ENCODE data around the gene AQR.
"Not testable (repeated sequence)": the region's sequence is repeated elsewhere in the genome, so short reads cannot be mapped to it uniquely, and the experiment has no call there.

The AQR gene

DNA sequence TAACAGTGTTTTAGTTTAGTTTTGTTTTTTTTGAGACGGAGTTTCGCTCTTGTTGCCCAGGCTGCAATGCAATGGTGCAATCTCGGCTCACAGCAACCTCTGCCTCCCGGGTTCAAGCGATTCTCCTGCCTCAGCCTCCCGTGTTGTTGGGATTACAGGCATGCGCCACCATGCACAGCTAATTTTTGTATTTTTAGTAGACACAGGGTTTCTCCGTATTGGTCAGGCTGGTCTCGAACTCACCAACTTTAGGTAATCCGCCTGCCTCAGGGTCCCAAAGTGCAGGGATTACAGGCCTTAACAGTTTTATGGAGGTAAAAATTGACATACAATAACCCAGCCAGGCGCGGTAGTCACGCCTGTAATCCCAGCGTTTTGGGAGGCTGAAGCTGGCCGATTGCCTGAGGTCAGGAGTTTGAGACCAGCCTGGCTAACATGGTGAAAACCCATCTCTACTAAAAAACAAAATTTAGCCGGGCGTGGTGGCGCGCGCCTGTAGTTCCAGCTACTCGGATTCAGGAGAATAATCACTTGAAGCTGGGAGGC lies 629 bp upstream of the AQR start:
- DNase-seq; in situ Hi-C loops (cut with MboI; ENCODE audit: low pct_unique_long_range_greater_than_20kb, low sequenced_read_pairs): not testable (repeated sequence)

DNA sequence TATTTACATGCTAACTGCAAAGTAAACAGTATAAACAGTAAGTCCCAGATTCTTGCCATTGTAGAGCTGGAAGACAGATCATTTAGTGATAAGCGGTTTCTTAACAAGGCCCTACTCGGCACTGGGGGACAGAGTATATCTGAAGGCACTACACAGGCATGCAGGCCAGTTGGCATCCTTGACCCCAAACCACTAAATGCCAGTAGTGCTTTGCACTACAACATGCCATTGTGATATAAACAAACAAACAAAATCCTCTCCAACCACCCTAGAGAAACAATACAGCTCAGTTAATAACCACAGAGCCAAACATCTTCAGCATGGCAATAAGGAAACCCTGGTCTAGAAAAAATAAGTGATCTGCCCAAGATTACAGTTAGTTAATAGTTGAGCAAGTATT lies 5.3 kb downstream of the AQR start:
- no peak for DNase-seq
- in situ Hi-C loops (cut with MboI; ENCODE audit: low pct_unique_long_range_greater_than_20kb, low sequenced_read_pairs): no loop called here

DNA sequence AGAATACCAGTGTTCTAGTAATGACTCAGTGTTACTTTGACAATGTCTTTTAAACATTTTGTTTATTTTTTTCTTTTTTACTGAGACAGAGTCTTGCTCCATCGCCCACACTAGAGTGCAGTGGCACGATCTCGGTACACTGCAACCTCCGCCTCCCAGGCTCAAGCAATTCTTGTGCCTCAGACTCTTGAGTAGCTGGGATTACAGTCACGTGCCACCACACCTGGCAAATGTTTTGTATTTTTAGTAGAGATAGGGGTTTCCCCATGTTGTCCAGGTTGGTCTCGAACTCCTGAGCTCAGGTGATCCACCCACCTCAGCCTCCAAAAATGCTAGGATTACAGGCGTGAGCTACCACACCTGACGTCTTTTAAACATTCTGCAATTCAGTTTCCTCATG lies 15.7 kb downstream of the AQR start:
- no peak for DNase-seq
- in situ Hi-C loops (cut with MboI; ENCODE audit: low pct_unique_long_range_greater_than_20kb, low sequenced_read_pairs): no loop called here

DNA sequence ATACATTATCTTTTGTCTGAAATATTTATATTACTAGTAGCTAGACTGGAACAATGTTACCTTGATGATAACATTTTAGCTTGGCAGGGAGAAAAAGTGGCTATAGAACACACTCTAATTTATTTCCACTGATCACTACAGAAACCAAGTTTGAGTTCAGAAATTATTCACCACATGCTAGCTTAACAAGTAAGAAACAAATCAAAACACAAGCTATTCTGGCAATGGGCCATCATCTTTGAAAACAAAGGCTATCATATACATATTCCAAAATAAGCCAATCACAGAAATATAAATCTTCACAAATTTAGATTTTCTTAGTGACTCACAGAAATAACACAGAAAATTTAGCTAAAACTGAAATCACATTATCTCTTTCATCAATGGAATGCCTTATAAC lies 17.1 kb downstream of the AQR start:
- no peak for DNase-seq
- in situ Hi-C loops (cut with MboI; ENCODE audit: low pct_unique_long_range_greater_than_20kb, low sequenced_read_pairs): no loop called here

DNA sequence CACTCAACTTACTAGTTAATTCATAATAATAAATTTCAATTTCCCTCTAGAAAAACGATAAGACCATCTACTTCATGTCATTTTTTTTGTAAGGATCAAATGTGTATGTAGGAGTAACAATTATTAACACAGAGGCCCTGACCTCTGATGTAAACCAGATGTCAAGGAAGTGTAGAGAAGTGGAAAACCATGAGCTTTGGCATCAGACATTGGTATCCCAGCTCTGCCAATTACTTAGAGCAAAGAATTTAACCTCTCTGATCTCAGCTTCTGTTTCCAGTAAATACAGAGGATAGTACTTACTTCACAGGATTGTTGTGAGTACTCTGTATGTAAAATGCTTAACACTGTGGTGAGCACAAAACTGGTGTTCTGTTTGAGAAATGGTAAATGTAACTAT lies 17.5 kb downstream of the AQR start:
- in situ Hi-C loops (cut with MboI; ENCODE audit: low pct_unique_long_range_greater_than_20kb, low sequenced_read_pairs): no loop called here
- no peak for DNase-seq

DNA sequence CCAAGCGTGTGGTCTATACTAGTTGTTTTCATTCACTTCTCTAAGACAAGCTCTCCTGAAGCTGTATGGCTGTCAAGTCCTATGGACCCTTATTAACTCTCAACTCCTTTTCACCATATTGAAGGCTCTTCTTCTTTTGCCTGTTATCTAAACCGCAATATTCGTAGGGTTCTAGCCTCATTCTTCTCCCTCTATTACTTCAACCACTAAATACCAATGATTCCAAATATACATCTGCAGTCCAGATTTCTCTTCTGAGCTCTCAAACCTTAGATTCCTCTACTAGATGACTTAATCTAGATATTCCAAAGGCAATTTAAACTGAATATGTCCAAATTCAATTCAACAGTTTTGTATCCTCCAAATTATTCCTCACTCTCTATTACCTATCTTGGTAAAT lies 24.6 kb downstream of the AQR start:
- no peak for DNase-seq
- in situ Hi-C loops (cut with MboI; ENCODE audit: low pct_unique_long_range_greater_than_20kb, low sequenced_read_pairs): no loop called here

DNA sequence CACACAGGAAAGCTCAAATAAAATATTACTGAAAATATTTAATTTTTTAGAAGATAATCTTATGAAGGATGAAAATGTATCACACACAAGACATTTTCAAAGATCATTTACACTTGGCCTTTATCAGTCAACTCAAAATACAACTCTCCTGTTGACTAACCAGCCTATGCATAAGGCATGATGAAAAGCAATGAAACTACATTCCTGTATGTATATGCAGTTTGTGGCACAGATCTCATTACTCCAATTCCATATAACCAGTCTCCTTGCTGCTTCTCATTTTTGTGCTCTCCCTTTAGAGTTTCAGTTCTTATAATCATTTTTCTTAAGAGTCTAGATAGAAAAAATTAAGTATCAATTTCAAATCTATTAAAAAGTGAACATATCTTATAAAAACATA lies 25.8 kb downstream of the AQR start:
- in situ Hi-C loops (cut with MboI; ENCODE audit: low pct_unique_long_range_greater_than_20kb, low sequenced_read_pairs): no loop called here
- no peak for DNase-seq

DNA sequence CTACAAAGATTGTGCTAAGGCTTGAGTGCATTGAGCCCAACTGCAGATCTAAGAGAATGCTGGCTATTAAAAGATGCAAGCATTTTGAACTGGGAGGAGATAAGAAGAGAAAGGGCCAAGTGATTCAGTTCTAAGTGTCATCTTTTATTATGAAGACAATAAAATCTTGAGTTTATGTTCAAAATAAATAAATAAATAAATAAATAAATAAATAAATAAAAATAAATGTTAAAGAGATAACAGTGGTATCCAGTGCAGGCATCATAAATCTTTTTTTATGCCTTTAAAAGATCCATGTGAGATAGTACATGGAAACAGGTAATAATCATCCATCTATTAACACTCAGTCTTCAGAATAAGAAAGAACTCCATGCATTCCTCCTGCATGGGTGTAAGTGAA lies 26.3 kb downstream of the AQR start:
- DNase-seq; in situ Hi-C loops (cut with MboI; ENCODE audit: low pct_unique_long_range_greater_than_20kb, low sequenced_read_pairs): not testable (repeated sequence)

DNA sequence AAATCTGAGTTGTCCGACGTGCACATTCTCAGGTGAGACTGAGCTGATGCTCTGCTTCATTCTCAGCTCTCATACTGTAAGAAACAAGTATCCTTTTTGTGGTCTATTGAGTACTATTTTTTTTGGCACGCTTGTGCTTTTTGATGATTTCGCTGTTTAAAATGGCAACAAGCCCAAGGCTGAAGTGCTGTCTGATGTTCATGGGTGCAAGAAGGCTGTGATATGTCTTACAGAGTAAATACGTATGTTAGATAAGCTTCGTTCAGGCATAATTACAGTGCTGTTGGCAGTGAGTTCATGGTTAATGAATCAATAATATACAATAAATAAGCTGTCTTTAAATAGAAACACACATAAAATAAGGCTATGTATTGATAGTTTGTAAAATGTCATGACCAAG lies 27.2 kb downstream of the AQR start:
- DNase-seq: no peak
- in situ Hi-C loops (cut with MboI; ENCODE audit: low pct_unique_long_range_greater_than_20kb, low sequenced_read_pairs): no loop called here

DNA sequence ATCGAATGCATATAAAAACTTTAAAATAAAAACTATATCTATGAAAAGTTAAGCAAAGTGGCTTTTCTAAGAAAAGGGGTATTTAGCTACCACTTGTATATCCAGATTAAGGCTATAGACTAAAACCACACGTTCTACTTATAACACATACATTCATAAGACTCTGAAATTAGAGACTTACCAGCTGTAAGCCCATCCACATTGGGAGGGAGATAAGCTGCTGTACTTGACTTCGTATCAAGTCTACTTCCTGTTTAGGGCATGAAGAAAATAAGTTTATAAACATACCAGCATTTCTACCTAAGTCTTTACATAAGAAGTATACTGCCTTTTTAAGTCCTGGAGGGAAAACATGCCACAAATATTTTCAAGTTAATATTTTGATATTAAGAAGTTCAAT lies 27.7 kb downstream of the AQR start:
- in situ Hi-C loops (cut with MboI; ENCODE audit: low pct_unique_long_range_greater_than_20kb, low sequenced_read_pairs): no loop called here
- DNase-seq: no peak

DNA sequence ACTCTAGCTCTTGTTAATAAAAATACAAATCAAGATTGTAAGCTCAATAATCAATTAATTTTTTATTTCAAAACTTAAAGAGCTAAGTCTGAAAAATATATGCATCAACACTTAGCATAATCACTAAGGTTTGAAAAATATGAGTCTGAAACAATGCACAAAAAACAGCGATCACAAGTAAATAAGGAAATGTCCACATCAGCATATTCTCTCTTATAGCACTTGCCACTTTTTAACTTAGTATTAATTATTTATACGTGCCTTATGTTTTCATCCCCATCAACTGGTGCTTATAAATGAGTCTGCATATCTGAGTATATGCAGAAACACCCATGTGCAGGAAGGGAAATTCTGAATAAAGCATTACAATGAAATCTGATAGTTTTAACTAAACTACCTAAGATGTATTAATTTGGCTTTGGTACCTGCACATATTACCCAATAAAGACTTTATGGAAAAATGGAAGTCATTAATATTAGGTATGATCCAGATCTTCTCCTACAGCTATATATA lies 28.3 kb downstream of the AQR start:
- in situ Hi-C loops (cut with MboI; ENCODE audit: low pct_unique_long_range_greater_than_20kb, low sequenced_read_pairs): no loop called here
- no peak for DNase-seq

DNA sequence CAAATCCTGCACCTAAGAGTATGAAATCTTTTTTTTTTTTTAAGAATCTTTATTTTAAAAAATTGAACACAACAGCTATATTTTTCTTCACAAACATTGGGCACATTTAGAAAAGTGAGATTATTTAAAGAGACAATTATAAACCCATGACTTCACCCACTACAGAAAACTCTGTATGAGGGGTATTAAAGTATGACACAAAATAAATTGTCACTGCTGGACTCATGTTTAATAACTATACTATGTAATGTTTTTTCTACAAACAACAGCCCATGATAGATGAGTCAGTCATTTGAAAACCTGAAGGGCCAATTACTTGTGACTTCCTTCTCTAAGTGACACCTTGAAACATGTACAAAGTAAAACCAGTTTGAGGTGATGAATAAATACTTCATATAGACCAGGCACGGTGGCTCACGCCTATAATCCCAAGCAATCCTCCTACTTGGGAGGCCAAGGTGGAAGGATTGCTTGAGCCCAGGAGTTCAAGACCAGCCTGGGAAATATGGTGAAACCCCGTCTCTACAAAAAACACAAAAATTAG lies 36.0 kb downstream of the AQR start:
- DNase-seq: no peak
- in situ Hi-C loops (cut with MboI; ENCODE audit: low pct_unique_long_range_greater_than_20kb, low sequenced_read_pairs): no loop called here

DNA sequence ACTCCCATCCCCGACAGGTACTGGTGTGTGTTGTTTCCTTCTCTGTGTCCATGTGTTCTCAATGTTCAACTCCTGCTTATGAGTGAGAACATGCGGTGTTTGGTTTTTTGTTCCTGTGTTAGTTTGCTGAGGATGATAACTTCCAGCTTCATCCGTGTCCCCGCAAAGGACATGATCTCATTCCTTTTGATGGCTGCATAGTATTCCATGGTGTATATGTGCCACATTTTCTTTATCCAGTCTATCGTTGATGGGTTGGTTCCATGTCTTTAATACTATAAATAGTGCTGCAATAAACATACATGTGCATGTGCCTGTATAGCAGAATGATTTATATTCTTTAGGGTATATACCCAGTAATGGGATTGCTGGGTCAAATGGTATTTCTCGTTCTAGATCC lies 41.2 kb downstream of the AQR start:
- DNase-seq; in situ Hi-C loops (cut with MboI; ENCODE audit: low pct_unique_long_range_greater_than_20kb, low sequenced_read_pairs): not testable (repeated sequence)

DNA sequence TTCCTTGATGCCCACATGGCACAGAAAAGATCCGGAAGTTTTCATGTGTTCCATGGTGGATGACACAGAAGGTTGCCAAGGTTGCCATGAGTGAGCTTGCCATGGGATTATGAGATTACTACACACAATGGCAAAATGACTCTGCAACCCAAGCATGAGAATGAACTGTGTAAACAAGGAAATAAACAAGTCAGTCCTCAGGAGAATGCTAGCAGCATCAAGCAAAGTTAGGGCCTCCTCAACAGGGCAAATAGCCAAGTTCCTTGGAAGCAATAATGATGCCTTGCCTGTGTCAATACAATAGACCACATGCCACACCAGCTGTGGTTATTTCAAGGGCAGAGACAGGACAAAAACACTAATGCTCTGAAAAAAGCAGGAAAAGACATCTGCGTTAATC lies 41.8 kb downstream of the AQR start:
- no peak for DNase-seq
- in situ Hi-C loops (cut with MboI; ENCODE audit: low pct_unique_long_range_greater_than_20kb, low sequenced_read_pairs): no loop called here

DNA sequence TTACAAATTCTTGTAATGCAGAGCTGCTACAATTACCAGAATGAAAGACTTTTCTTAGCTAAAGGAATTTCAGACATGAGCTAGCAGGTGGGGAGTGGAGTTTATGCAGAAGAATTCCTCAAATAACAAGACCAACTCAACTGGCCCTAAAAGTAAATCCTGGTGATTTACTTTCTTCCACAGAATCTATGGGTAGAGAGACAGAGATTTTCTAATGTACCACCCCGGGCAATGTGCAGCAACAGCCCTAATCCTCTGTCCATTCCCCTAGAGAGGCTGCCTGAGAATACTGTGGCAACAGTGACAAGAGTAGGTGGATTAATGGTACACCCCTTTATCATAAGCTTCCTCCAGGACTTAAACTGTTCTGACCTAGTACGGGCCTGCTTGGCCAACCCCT lies 55.2 kb downstream of the AQR start:
- no peak for DNase-seq
- in situ Hi-C loops (cut with MboI; ENCODE audit: low pct_unique_long_range_greater_than_20kb, low sequenced_read_pairs): loop anchor here (25.0 kb wide), 1 partner anchor 302 kb away; no protein-coding TSS in a partner anchor

DNA sequence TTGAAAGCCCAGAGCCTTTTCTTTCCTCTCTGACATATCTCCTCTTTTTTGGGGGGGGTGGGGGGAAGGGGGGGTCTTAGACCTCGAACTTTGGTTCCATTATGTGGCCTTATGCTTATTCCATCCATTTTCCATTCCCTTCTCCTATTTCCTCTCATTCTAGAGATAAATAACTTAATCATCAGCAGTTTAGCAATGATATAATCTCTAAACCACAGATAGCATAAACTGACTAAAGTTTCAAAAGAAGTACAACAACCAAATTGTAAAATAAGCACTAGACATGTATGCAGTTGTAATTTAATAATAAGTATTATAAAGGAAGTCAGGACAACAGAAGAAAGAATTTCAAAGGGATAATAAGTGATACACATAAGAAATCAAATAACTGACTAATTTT lies 64.5 kb downstream of the AQR start:
- in situ Hi-C loops (cut with MboI; ENCODE audit: low pct_unique_long_range_greater_than_20kb, low sequenced_read_pairs): loop anchor here (25.0 kb wide), 1 partner anchor 293 kb away; no protein-coding TSS in a partner anchor
- no peak for DNase-seq

DNA sequence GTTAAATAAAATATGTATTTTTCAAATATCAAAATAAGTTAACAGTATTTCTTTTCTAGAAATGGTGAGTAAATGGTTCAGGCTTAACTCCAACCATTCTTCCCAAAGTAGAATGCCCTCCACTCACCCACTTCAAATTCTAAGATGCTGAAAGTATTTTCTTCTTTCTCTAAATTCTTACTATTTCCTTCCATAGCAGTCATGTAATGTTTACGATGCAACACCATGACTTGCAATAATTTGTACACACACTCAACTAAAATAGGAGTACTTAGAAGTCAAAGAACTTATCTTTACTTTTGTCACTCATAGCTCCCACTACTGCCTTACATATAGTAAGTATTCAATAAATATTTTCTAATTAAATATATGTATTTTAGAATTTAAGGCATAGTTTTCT lies 65.0 kb downstream of the AQR start:
- DNase-seq: no peak
- in situ Hi-C loops (cut with MboI; ENCODE audit: low pct_unique_long_range_greater_than_20kb, low sequenced_read_pairs): loop anchor here (25.0 kb wide), 1 partner anchor 292 kb away; no protein-coding TSS in a partner anchor

DNA sequence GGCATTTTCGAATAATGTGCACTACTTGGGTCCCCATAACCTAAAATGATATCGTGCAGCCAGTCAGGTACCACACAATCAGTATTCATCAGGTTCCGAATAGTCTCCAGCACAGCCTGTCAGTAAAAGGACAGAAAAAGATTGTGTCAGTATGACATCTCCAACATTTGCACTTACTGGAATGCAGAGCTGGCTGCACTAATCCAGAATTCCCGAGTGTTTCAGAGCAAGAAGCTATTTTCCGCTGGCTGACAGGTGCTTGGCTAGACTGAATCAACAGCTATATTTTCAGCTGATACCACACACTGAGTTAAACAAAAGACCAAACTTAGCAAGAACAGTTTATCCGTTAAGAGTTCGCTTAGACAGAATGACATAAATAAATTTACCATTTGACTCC lies 68.8 kb downstream of the AQR start:
- no peak for DNase-seq
- in situ Hi-C loops (cut with MboI; ENCODE audit: low pct_unique_long_range_greater_than_20kb, low sequenced_read_pairs): loop anchor here (25.0 kb wide), 1 partner anchor 288 kb away; no protein-coding TSS in a partner anchor

DNA sequence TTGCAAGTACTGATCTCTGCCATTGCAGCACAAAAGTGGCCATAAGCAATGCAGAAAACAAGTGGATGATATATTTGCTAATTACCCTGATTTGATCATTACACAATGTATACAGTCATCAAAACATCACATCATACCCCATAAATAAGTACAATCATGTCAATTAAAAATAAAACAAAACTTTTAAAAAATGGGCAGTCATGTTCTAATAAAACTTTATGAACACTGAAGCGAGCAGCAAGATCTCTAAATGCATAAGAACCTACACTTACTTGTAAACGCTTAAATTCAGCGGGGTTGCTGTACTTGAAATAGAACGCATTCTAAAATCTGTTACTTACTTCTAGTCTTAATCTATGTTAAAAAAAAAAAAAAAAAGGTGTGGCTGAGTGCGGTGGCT lies 73.4 kb downstream of the AQR start:
- in situ Hi-C loops (cut with MboI; ENCODE audit: low pct_unique_long_range_greater_than_20kb, low sequenced_read_pairs): no loop called here
- DNase-seq: no peak

DNA sequence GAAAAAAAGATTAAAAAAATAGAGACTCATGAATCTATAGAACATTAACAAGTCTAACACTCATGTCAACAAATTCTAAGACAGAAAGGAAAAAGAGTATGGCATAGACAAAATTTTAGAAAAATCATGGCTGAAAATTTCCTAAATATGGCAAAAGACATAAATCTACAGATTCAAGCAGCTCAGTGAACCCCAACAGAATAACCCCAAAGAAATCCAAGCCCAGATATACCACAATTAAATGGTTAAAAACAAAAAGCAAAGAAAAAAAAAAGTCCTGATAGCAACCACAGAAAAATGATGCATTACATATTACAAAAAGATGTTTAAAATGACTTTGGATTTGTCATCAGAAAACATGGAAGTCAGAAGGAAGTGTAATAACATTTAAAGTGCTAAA lies 75.6 kb downstream of the AQR start:
- no peak for DNase-seq

DNA sequence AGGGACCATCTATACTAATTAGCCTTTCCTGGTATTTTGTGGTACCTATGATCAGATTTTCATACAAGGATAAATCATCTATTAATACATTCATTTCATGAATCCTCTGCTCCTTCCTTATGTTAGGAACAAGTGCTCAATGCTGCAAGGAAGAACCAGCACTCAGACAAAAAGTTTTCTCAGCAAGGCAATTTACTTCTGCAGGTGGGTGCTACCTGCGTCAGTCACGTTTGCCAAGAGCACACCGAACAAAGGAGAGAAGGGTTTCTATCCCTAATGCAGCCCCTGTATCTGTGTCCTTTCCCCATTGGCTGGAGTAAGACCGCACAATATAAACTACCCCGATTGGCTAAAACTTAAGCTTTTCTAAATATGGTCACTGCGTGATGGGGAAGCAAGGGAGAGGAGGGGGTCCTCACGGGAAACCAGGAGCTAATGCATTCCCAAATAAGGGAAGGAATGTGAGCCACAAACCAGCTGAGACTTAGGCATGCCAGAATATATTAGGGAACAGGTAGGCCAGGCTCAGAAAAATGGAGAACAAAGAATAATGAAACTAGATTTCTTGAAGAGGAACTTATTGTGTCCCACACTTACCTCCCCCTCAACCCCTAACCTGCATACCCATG lies 76.5 kb downstream of the AQR start:
- DNase-seq: no peak
- in situ Hi-C loops (cut with MboI; ENCODE audit: low pct_unique_long_range_greater_than_20kb, low sequenced_read_pairs): no loop called here

More for the DNA sequence above, 75.6 kb downstream of the AQR start:
- in situ Hi-C loops (cut with MboI; ENCODE audit: low pct_unique_long_range_greater_than_20kb, low sequenced_read_pairs): no loop called here

Data from KBM-7 (cell line).